ENCODE data around the gene ZNF714.

DNA sequence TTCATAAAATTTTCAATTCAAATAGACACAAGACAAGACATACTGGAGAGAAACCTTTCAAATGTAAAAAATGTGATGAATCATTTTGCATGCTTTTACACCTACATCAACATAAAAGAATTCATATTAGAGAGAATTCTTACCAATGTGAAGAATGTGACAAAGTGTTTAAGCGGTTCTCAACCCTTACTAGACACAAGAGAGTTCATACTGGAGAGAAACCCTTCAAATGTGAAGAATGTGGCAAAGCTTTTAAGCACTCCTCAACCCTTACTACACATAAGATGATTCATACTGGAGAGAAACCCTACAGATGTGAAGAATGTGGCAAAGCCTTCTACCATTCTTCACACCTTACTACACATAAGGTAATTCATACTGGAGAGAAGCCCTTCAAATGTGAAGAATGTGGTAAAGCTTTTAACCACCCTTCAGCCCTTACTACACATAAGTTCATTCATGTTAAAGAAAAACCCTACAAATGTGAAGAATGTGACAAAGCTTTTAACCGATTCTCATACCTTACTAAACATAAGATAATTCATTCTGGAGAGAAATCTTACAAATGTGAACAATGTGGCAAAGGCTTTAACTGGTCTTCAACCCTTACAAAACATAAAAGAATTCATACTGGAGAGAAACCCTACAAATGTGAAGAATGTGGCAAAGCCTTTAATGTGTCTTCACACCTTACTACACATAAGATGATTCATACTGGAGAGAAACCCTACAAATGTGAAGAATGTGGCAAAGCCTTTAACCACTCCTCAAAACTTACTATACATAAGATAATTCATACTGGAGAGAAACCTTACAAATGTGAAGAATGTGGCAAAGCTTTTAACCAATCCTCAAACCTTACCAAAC, 35.3 kb downstream of the ZNF714 start:
- TF ChIP-seq EZH2 (IDR thresholded peaks at IDR 0.05; ENCODE audit: insufficient read depth, poor library complexity, severe bottlenecking) (no peak), EZH2phosphoT487 (IDR thresholded peaks at IDR 0.05; ENCODE audit: insufficient read depth, low read depth) (no peak)

Data from GM23248 (cell line).